Activated naive CD4-positive, alpha-beta T cell treated with anti-CD3 and anti-CD28 coated beads, Interleukin-2, amount 10 ng/mL, durations not matched to agents 7 days and 5 days (primary cell): ENCODE measurements around the gene IQSEC1.

Source experiments
- CTCF ChIA-PET: fragments of 350-600 bp; sonication (Branson Sonifier 250); formaldehyde crosslinking; loops from one replicate; lab custom pipeline; 2021; ENCODE audit warnings: antibody characterized with exemption; lab: Charles Lee
- DNase-seq: peaks from one replicate; pipeline ENCODE4 v3.0.0-alpha.2; 2020
- H3K27ac Mint-ChIP-seq: one replicate; pipeline ENCODE4 v1.8.0; 2021; ENCODE audit warnings: mild to moderate bottlenecking, moderate library complexity, mixed read lengths
- H3K27me3 Mint-ChIP-seq: one replicate; pipeline ENCODE4 v1.8.0; 2021; ENCODE audit warnings: mild to moderate bottlenecking, mixed read lengths
- H3K36me3 Mint-ChIP-seq: one replicate; pipeline ENCODE4 v1.8.0; 2021; ENCODE audit warnings: mixed read lengths
- H3K4me1 Mint-ChIP-seq: one replicate; pipeline ENCODE4 v1.8.0; 2021; ENCODE audit warnings: mixed read lengths
- H3K4me3 Mint-ChIP-seq: one replicate; pipeline ENCODE4 v1.8.0; 2021; ENCODE audit warnings: mild to moderate bottlenecking, moderate library complexity, mixed read lengths
- H3K9me3 Mint-ChIP-seq: one replicate; pipeline ENCODE4 v1.8.0; 2021; ENCODE audit warnings: mixed read lengths

Gene IQSEC1

GRCh38 chr3:13049400-13049799 lies 23.8 kb downstream of the IQSEC1 start:
- CTCF ChIA-PET = interaction anchor here (0.8 kb wide), 1 partner anchor 64 kb away, joined by 3 read pairs; no protein-coding TSS in a partner anchor
- Mint-ChIP-seq H3K27ac (no peak overlapping the region), H3K4me3 (no peak overlapping the region), H3K9me3 (no peaks in the 10 kb centered on the region), H3K27me3 (peaks cover 37% of the 10 kb centered on the region), H3K4me1 (peaks cover 11% of the 10 kb centered on the region), H3K36me3 (no peaks in the 10 kb centered on the region)
- DNase-seq = no peak

DNA sequence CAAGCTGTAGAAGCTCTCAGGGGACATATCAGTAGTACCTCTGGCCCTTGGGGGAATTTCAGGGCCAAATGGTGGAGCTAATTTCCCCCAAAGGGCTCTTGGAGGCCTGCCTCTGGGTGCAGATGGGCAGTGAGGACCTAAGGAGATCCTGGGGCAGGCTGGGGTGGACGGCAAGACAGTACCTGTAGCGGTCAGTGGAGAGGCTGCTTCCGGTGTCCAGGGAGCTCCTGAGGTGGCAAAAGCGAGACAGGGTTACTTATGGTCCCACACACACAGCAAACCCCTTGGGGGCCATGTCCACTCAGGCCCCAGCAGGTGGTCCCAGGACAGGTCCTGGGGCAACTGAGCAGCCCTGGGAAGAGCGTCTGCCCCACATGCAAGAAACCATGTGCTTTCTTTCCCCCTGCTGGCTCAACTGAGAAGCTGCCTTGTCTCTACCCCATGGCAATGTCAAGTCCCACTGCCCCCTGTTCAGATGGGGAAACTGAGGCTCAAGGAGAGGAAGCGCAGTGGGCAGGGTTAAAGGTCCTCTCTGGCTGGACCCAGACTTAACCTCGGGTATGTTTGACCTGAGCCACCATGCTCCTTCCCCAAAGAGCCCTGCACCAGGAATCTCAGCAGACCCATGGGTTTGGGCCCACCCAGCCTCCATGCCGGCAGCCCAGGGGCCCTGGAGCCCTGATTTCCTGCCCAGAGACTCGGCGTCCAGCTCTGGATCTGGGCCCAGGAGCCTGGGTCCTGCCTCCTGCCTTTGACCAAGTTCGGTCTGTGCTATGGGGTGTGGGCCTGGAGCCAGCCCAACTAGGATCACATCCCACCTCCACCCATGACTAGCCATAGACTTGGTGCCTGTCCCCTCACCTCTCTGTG lies 25.7 kb downstream of the IQSEC1 start:
- no peaks in the 10 kb centered on the region for H3K9me3 Mint-ChIP-seq
- H3K27me3 Mint-ChIP-seq = peaks cover 28% of the 10 kb centered on the region
- DNase-seq = no peak
- peaks cover 11% of the 10 kb centered on the region for H3K4me1 Mint-ChIP-seq
- no peak overlapping the region for H3K27ac Mint-ChIP-seq
- CTCF ChIA-PET = no interaction called here
- H3K4me3 Mint-ChIP-seq = no peak overlapping the region
- H3K36me3 Mint-ChIP-seq = no peaks in the 10 kb centered on the region

GRCh38 chr3:13046569-13047274 lies 26.5 kb downstream of the IQSEC1 start:
- no peaks in the 10 kb centered on the region for H3K36me3 Mint-ChIP-seq
- peaks cover 22% of the 10 kb centered on the region for H3K27me3 Mint-ChIP-seq
- H3K9me3 Mint-ChIP-seq = no peaks in the 10 kb centered on the region
- H3K4me3 Mint-ChIP-seq = no peak overlapping the region
- no peak for DNase-seq
- H3K4me1 Mint-ChIP-seq = peaks cover 11% of the 10 kb centered on the region
- CTCF ChIA-PET = no interaction called here
- H3K27ac Mint-ChIP-seq = no peak overlapping the region

- Mint-ChIP-seq H3K27me3 (peaks cover 23% of the 10 kb centered on the region), H3K4me3 (no peak overlapping the region), H3K4me1 (peaks cover 11% of the 10 kb centered on the region), H3K27ac (no peak overlapping the region), H3K36me3 (no peaks in the 10 kb centered on the region), H3K9me3 (no peaks in the 10 kb centered on the region)
- CTCF ChIA-PET = no interaction called here
- peak; percentile 30 for DNase-seq
Observed at GRCh38 chr3:13045904-13046568, 27.2 kb downstream of the IQSEC1 start.

DNA sequence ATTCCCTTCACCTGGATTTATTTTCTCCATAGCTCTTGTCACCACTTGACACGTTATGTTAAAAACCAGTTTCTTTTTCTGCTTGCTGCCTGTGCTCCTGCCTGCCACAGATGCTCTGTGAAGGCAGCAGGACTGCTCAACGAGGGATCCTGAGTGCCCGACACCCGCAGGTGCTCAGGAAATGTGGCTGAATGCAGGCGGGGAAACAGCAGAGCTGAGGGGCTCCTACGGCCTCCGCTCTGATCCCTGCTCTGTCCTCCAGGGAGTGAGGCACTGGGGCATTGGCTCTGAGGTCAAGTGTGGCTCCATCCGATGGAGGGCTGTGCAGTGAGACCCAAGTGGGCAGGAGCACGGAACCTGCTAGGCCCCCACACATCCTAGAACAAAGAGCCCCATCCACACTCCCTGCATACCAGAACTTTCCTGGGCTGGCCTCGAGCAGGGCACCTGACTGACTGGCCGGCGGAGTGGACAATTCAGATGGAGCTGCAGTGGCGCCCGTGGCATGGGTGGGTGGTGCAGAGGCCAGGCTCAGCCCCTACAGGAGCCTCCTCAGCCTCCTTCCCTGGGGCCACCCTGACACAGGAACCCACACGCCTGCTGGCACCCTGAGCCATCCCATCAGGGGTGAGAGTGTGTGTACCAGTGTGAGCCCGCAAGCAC lies 27.9 kb downstream of the IQSEC1 start:
- Mint-ChIP-seq H3K9me3 (no peaks in the 10 kb centered on the region), H3K4me3 (no peak overlapping the region), H3K27ac (no peak overlapping the region), H3K4me1 (peaks cover 15% of the 10 kb centered on the region), H3K27me3 (peaks cover 27% of the 10 kb centered on the region), H3K36me3 (no peaks in the 10 kb centered on the region)
- no peak for DNase-seq
- CTCF ChIA-PET = no interaction called here

DNA sequence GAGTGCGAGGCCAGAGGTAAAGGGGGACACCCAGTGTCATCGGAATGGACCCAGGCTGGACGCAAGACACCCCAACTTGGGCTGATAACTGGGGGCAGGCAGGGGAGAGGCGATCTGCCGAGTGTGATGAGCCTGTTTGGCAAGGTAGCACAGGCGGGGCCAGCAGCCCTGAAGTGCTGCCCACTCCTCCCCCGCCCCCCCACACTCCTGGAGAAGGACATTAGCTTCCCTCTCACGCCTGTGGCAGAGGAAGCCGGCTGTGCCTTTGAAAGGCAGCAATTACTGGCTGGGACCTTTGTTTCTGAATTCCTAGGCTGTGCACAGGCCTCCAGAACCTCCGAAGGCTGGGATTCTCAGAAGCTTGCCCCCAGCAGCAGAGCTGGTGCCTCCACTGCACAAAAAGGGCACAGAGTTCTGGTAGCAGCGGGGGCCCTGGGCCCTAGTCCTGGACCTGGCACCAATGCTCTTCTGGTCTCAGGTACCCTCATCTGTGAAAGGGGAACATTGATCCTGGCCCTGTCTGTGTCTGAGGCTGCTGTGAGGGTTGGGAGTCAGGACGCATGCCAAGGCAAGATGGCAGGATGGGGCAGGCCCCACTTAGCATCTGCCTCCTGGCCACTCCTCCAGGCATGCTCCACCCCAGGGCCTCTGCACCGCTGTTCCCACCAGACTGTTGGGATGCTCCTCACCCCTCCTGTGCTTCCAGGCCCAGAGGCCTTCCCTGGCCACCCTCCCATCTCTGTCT lies 28.6 kb downstream of the IQSEC1 start:
- Mint-ChIP-seq H3K27me3 (peaks cover 29% of the 10 kb centered on the region), H3K27ac (no peak overlapping the region), H3K4me3 (no peak overlapping the region), H3K4me1 (peaks cover 15% of the 10 kb centered on the region), H3K36me3 (no peaks in the 10 kb centered on the region), H3K9me3 (no peaks in the 10 kb centered on the region)
- CTCF ChIA-PET = no interaction called here
- DNase-seq = no peak

- peaks cover 15% of the 10 kb centered on the region for H3K4me1 Mint-ChIP-seq
- H3K4me3 Mint-ChIP-seq = no peak overlapping the region
- peaks cover 35% of the 10 kb centered on the region for H3K27me3 Mint-ChIP-seq
- CTCF ChIA-PET = no interaction called here
- no peaks in the 10 kb centered on the region for H3K36me3 Mint-ChIP-seq
- no peak overlapping the region for H3K27ac Mint-ChIP-seq
- no peak for DNase-seq
- H3K9me3 Mint-ChIP-seq = no peaks in the 10 kb centered on the region
Observed at GRCh38 chr3:13043656-13044055, 29.6 kb downstream of the IQSEC1 start.

GRCh38 chr3:13042715-13043271 lies 30.4 kb downstream of the IQSEC1 start:
- Mint-ChIP-seq H3K36me3 (no peaks in the 10 kb centered on the region), H3K27me3 (peaks cover 35% of the 10 kb centered on the region), H3K4me3 (no peak overlapping the region), H3K27ac (no peak overlapping the region), H3K9me3 (no peaks in the 10 kb centered on the region), H3K4me1 (peaks cover 15% of the 10 kb centered on the region)
- DNase-seq = no peak
- CTCF ChIA-PET = no interaction called here

DNA sequence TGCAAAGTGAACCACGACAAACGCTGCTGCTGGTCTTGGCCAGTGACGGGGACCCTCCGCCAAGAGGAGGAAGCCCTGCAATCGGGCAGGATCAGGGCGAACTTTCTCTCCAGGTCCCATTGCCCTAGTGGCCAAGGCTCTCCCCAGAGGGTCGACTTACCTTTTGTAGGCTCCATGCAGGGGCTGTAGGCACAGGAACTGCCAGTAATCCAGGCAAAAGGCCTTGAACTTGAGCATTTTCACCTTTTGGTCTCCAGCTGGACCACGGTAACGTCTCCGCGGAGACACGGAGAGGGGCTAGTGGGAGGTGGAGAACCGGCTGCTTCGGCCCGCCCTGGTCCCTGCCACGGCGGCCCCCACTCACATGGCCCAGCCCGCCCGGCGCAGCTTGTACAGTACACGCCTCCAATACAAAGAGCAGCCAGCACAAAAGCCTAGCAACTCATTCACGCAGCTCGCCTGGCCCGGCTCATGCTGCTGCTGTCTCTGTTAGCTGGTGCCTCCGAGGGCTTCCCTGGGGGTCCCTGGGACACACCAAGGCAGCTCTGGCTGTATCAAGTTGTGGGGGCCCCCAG lies 31.0 kb downstream of the IQSEC1 start:
- no peak overlapping the region for H3K27ac Mint-ChIP-seq
- DNase-seq = no peak
- CTCF ChIA-PET = no interaction called here

DNA sequence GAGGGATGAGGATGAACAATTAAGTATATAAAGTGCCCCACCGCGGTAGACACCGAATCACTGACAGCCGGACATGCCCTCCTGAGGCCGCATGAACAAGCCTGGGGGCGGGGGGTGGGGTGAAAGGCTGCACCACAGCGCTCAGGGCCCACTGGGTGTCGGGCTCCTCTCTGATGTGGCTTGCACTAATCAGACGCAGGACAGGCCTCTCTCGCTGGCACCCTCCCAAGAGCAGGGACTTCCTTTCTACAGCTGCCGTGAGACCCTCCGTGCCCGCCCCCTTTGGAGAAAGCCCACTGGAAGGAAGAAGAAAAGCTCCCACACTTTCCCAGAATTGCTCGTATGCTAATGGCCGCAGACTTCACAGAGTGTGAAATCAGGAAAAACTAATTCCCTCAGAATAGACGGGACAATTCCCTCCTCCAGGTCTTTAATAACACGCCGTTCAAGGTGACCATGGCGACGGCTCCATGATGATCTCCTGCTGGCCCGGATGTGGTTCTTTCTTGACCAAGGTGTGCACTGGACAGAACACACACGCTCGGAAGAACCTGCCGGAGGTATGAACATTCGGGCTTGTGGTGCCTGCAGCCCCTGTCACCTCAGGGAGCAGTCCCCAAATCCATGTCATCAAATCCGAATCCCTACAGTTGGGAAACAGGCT lies 32.0 kb downstream of the IQSEC1 start:
- Mint-ChIP-seq H3K36me3 (no peaks in the 10 kb centered on the region), H3K27me3 (peaks cover 41% of the 10 kb centered on the region), H3K4me1 (peaks cover 9% of the 10 kb centered on the region), H3K27ac (no peak overlapping the region), H3K9me3 (no peaks in the 10 kb centered on the region), H3K4me3 (no peak overlapping the region)
- CTCF ChIA-PET = no interaction called here
- DNase-seq = no peak

More for the DNA sequence above, 31.0 kb downstream of the IQSEC1 start:
- Mint-ChIP-seq H3K27me3 (peaks cover 35% of the 10 kb centered on the region), H3K9me3 (no peaks in the 10 kb centered on the region), H3K36me3 (no peaks in the 10 kb centered on the region), H3K4me1 (peaks cover 15% of the 10 kb centered on the region), H3K4me3 (no peak overlapping the region)

GRCh38 chr3:13040361-13041074 lies 32.7 kb downstream of the IQSEC1 start:
- H3K4me3 Mint-ChIP-seq = no peak overlapping the region
- H3K4me1 Mint-ChIP-seq = peaks cover 4% of the 10 kb centered on the region
- CTCF ChIA-PET = interaction anchor here (1.1 kb wide), 1 partner anchor 149 kb away, joined by 3 read pairs; no protein-coding TSS in a partner anchor
- H3K27me3 Mint-ChIP-seq = peaks cover 46% of the 10 kb centered on the region
- H3K36me3 Mint-ChIP-seq = no peaks in the 10 kb centered on the region
- no peak overlapping the region for H3K27ac Mint-ChIP-seq
- no peaks in the 10 kb centered on the region for H3K9me3 Mint-ChIP-seq
- DNase-seq = no peak

DNA sequence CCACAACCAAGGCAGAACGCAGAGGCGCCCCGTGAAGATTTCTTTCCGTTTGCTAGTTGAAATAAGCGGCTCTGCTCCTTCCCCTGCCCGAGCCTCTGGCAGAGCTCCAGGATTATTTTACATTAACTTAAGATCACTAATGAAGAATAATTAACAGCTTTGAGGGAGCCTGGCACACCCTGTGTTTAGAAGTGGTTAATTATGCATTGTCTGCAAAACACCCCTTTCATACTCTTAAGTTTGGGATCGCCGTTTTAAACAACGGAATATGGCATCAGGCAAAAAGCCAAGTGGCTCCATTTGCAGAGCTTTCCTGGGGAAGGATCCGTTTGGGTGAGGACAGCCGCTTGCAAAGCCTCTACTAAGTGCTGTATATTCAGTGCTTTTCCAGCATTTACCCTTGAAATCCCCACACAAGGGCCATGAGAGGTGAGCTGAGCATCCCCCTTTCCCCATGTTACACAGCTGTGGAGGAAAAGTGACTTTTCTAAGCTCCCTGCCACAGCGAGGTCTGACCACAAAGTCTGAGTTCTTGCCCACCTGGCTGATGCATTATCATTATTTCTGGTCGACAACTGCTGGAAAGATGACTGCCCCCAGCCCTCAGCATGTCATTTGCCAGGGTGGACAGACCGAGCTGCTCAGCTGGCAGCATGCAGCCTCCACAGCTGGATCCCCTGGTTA lies 33.9 kb downstream of the IQSEC1 start:
- H3K27me3 Mint-ChIP-seq = peaks cover 57% of the 10 kb centered on the region
- DNase-seq = no peak
- CTCF ChIA-PET = interaction anchor here (1.1 kb wide), 1 partner anchor 147 kb away, joined by 3 read pairs; no protein-coding TSS in a partner anchor
- no peak overlapping the region for H3K4me3 Mint-ChIP-seq
- no peak overlapping the region for H3K27ac Mint-ChIP-seq
- H3K4me1 Mint-ChIP-seq = peaks cover 4% of the 10 kb centered on the region
- no peaks in the 10 kb centered on the region for H3K9me3 Mint-ChIP-seq
- H3K36me3 Mint-ChIP-seq = no peaks in the 10 kb centered on the region
